GM23338 (cell line): Measurements from ENCODE around the gene MYH4. TPM values are rescaled to one million over a fixed set of nuclear protein-coding genes. Genes with fewer than 3 reads are reported as not detected.

Experiments
- ATAC-seq: fragments of 200-7000 bp; cut with Tn5 transposase; 3 replicates; pipeline ENCODE4 v1.9.1; 2020
- DNase-seq: peaks from one replicate; pipeline ENCODE4 v3.0.0-alpha.2; 2015; ENCODE audit warnings: low spot score
- H2AFZ ChIP-seq: fragments of 200-600 bp; sonication (generic); 2 replicates; pipeline ENCODE4 v1.8.0; 2016; ENCODE audit warnings: antibody characterized with exemption, mild to moderate bottlenecking, moderate library complexity
- H3F3A ChIP-seq: fragments of 200-600 bp; sonication (generic); replicated peaks from 2 replicates; pipeline ENCODE4 v1.8.0; 2017; ENCODE audit warnings: antibody characterized with exemption, mixed run types, low read depth
- H3K27ac ChIP-seq: fragments of 200-600 bp; sonication (generic); 2 replicates; pipeline ENCODE4 v1.6.1; 2016; ENCODE audit warnings: low read depth
- H3K27me3 ChIP-seq: fragments of 200-600 bp; sonication (generic); 2 replicates; pipeline ENCODE4 v1.8.0; 2016; ENCODE audit warnings: mild to moderate bottlenecking, mixed run types, moderate library complexity; ENCODE audit not compliant: insufficient read depth
- H3K36me3 ChIP-seq: fragments of 200-600 bp; sonication (generic); 2 replicates; pipeline ENCODE4 v1.8.0; 2016; ENCODE audit warnings: mild to moderate bottlenecking; ENCODE audit not compliant: insufficient read depth
- H3K4me1 ChIP-seq: fragments of 200-600 bp; sonication (generic); 2 replicates; pipeline ENCODE4 v1.8.0; 2016; ENCODE audit warnings: mild to moderate bottlenecking, moderate library complexity; ENCODE audit not compliant: insufficient read depth
- H3K4me2 ChIP-seq: fragments of 200-600 bp; sonication (generic); 2 replicates; pipeline ENCODE4 v1.7.1; 2017; ENCODE audit warnings: mixed run types
- H3K4me3 ChIP-seq: fragments of 200-600 bp; sonication (generic); 2 replicates; pipeline ENCODE4 v1.6.1; 2016; ENCODE audit warnings: mixed run types
- H3K79me2 ChIP-seq: fragments of 200-600 bp; sonication (generic); replicated peaks from 2 replicates; pipeline ENCODE4 v1.8.0; 2017; ENCODE audit warnings: mild to moderate bottlenecking; ENCODE audit not compliant: insufficient read depth
- H3K9me2 ChIP-seq: fragments of 200-600 bp; sonication (generic); 2 replicates; pipeline ENCODE4 v1.8.0; 2017; ENCODE audit not compliant: insufficient read depth
- H4K20me1 ChIP-seq: fragments of 200-600 bp; sonication (generic); replicated peaks from 2 replicates; pipeline ENCODE4 v1.8.0; 2017; ENCODE audit warnings: mild to moderate bottlenecking; ENCODE audit not compliant: insufficient read depth
- H3K27ac Mint-ChIP-seq: 2 replicates; pipeline ENCODE4 v1.8.0; 2020; ENCODE audit warnings: inconsistent platforms, mild to moderate bottlenecking, moderate library complexity, mixed read lengths
- H3K27me3 Mint-ChIP-seq: 3 replicates; pipeline ENCODE4 v1.8.0; 2022; ENCODE audit warnings: low read depth, mild to moderate bottlenecking, moderate library complexity, mixed read lengths, inconsistent platforms; ENCODE audit not compliant: insufficient read depth, poor library complexity
- H3K36me3 Mint-ChIP-seq: 3 replicates; pipeline ENCODE4 v1.8.0; 2021; ENCODE audit warnings: low read depth, mild to moderate bottlenecking, inconsistent platforms, moderate library complexity, mixed read lengths
- H3K4me1 Mint-ChIP-seq: 3 replicates; pipeline ENCODE4 v1.8.0; 2020; ENCODE audit warnings: mild to moderate bottlenecking, inconsistent platforms, mixed read lengths
- H3K4me3 Mint-ChIP-seq: 3 replicates; pipeline ENCODE4 v1.8.0; 2021; ENCODE audit warnings: moderate library complexity, mild to moderate bottlenecking, inconsistent platforms, mixed read lengths
- H3K9me3 Mint-ChIP-seq: 3 replicates; pipeline ENCODE4 v1.8.0; 2020; ENCODE audit warnings: moderate library complexity, mild to moderate bottlenecking, inconsistent platforms, mixed read lengths
- CREB1 ChIP-seq: fragments of 250-450 bp; sonication (Bioruptor Pico); IDR thresholded peaks from 2 replicates; pipeline ENCODE4 v1.5.0; 2020; ENCODE audit warnings: low read depth, mild to moderate bottlenecking, moderate library complexity
- CTCF ChIP-seq, 2 experiments: fragments of 200-600 bp in 1 of 2; sonication (generic) in 1 of 2; conservative IDR thresholded peaks; 2 replicates each; pipeline versions ENCODE4 v1.5.1 to v1.6.1; 2016 to 2017; ENCODE audit warnings: antibody characterized with exemption in 2 of 2, low read depth in 2 of 2, mild to moderate bottlenecking in 2 of 2, moderate library complexity in 1 of 2
- EZH2 ChIP-seq: fragments of 200-600 bp; sonication (generic); IDR thresholded peaks from one replicate; pipeline ENCODE4 v1.8.0; 2017; ENCODE audit warnings: antibody characterized with exemption, mild to moderate bottlenecking, low read depth; ENCODE audit not compliant: unreplicated experiment
- EZH2phosphoT487 ChIP-seq: fragments of 200-600 bp; sonication (generic); IDR thresholded peaks from one replicate; pipeline ENCODE4 v1.8.1; 2018; ENCODE audit warnings: antibody characterized with exemption; ENCODE audit not compliant: unreplicated experiment
- REST ChIP-seq: IDR thresholded peaks from one replicate; pipeline ENCODE4 v1.6.1; 2018; ENCODE audit warnings: antibody characterized with exemption; ENCODE audit not compliant: unreplicated experiment
- STAT1 ChIP-seq: IDR thresholded peaks from one replicate; pipeline ENCODE4 v1.6.1; 2016; ENCODE audit warnings: antibody characterized with exemption; ENCODE audit not compliant: unreplicated experiment
- ZNF114 ChIP-seq: fragments of 250-450 bp; sonication (Bioruptor Pico); IDR thresholded peaks from 2 replicates; pipeline ENCODE4 v1.5.0; 2020; ENCODE audit warnings: mild to moderate bottlenecking, moderate library complexity
- ZNF462 ChIP-seq: fragments of 250-450 bp; sonication (Bioruptor Pico); IDR thresholded peaks from 2 replicates; pipeline ENCODE4 v1.5.0; 2020; ENCODE audit warnings: mild to moderate bottlenecking, moderate library complexity
- polyA plus RNA-seq: library from polyadenylated mRNA; unstranded; fragments of >200 nt; fragmentation: Nextera tagmentation; extraction: Ambion mirVana; gene quantifications from 2 replicates; pipeline ENCODE4 v1.2.1, GENCODE V29; 2016
- total RNA-seq: library from RNA; depleted of rRNA; stranded (reverse); fragments of >200 nt; shearing (Covaris generic); gene quantifications from 2 replicates; pipeline ENCODE4 v1.2.3, GENCODE V29; 2014
- TF ChIP-seq, protein P1 (sequence below): IDR thresholded peaks from 2 replicates; pipeline ENCODE4 v1.6.1; 2016; ENCODE audit warnings: antibody characterized with exemption

Gene MYH4
- total and polyA plus RNA-seq, 2 experiments from 2014 or later = not detected

- Histone ChIP-seq H3K79me2 (no peaks in the 10 kb centered on the region), H3K9me2 (0 out of 2 replicates have a peak, but pooled peaks cover 19% of the 10 kb centered on the region), H3K27ac (no peak overlapping the region), H2AFZ (peak overlapping the region; percentile 44; the same call in 1 of the 2 replicates), H3K36me3 (no peaks in the 10 kb centered on the region; the same call in 1 of the 2 replicates), H3F3A (no peaks in the 10 kb centered on the region), H3K4me2 (no peak overlapping the region), H3K27me3 (no peaks in the 10 kb centered on the region), H3K4me3 (no peak overlapping the region), H3K4me1 (no peaks in the 10 kb centered on the region), H4K20me1 (no peaks in the 10 kb centered on the region)
- no peak for TF ChIP-seq STAT1
- no peak for TF ChIP-seq EZH2phosphoT487
- TF ChIP-seq, protein P1, sequence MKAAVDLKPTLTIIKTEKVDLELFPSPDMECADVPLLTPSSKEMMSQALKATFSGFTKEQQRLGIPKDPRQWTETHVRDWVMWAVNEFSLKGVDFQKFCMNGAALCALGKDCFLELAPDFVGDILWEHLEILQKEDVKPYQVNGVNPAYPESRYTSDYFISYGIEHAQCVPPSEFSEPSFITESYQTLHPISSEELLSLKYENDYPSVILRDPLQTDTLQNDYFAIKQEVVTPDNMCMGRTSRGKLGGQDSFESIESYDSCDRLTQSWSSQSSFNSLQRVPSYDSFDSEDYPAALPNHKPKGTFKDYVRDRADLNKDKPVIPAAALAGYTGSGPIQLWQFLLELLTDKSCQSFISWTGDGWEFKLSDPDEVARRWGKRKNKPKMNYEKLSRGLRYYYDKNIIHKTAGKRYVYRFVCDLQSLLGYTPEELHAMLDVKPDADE = no peak
- no peak for TF ChIP-seq REST
- no peak for TF ChIP-seq CREB1 (CRISPR knock-in tag)
- TF ChIP-seq EZH2 = no peak
- peaks cover 23% of the 10 kb centered on the region for H3K9me3 Mint-ChIP-seq
- H3K27me3 Mint-ChIP-seq = no peaks in the 10 kb centered on the region
- no peak overlapping the region for H3K27ac Mint-ChIP-seq
- H3K36me3 Mint-ChIP-seq = peaks cover 13% of the 10 kb centered on the region
- no peaks in the 10 kb centered on the region for H3K4me1 Mint-ChIP-seq
- DNase-seq (no peak), ATAC-seq (no peak)
- H3K4me3 Mint-ChIP-seq = no peak overlapping the region
Observed at GRCh38 chr17:10492004-10492403, 22.6 kb upstream of the MYH4 start.

DNA sequence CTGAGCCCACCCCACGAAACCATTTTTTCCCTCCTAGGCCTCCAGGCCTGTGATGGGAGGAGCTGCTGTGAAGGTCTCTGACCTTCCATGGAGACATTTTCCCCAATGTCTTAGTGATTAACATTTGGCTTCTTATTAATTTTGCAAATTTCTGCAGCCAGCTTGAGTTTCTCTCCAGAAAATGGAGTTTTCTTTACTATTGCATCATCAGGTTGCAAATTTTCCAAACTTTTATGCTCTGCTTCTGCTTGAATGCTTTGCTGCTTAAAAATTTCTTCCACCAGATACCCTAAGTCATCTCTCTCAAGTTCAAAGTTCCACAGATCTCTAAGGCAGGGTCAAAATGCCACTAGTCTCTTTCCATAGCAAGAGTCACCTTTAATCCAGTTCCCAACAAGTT lies 12.9 kb upstream of the MYH4 start:
- no peak overlapping the region for H3K4me2 ChIP-seq
- H3K27ac Mint-ChIP-seq = no peak overlapping the region
- no peaks in the 10 kb centered on the region for H3F3A ChIP-seq
- no peak for DNase-seq
- peaks cover 4% of the 10 kb centered on the region; the same call in 1 of the 2 replicates for H3K9me2 ChIP-seq
- no peaks in the 10 kb centered on the region for H3K79me2 ChIP-seq
- H3K27me3 Mint-ChIP-seq = no peaks in the 10 kb centered on the region
- peaks cover 51% of the 10 kb centered on the region for H3K9me3 Mint-ChIP-seq
- no peak overlapping the region for H2AFZ ChIP-seq
- no peaks in the 10 kb centered on the region for H4K20me1 ChIP-seq
- no peak overlapping the region for H3K27ac ChIP-seq
- H3K27me3 ChIP-seq = no peaks in the 10 kb centered on the region
- H3K4me3 Mint-ChIP-seq = no peak overlapping the region
- ATAC-seq = no peak
- H3K36me3 ChIP-seq = no peaks in the 10 kb centered on the region; the same call in 1 of the 2 replicates
- H3K4me1 ChIP-seq = no peaks in the 10 kb centered on the region
- no peaks in the 10 kb centered on the region for H3K4me1 Mint-ChIP-seq
- no peak overlapping the region for H3K4me3 ChIP-seq
- peaks cover 28% of the 10 kb centered on the region for H3K36me3 Mint-ChIP-seq
- TF ChIP-seq ZNF462 (CRISPR knock-in tag) (no peak), CTCF (conservative IDR thresholded peaks at IDR 0.05; ENCODE audit: low read depth in 2 of 2) (no peak), ZNF114 (no peak), EZH2 (no peak), CREB1 (CRISPR knock-in tag) (no peak)
